ENCODE data around the gene EPO.
"Not testable (repeated sequence)": the region's sequence is repeated elsewhere in the genome, so short reads cannot be mapped to it uniquely, and the experiment has no call there.

EPO gene

GRCh38 chr7:100736671-100737070 lies 16.4 kb downstream of the EPO start:
- no peak for DNase-seq (ENCODE audit: low spot score)

GRCh38 chr7:100739934-100740333 lies 19.7 kb downstream of the EPO start:
- no peak for DNase-seq (ENCODE audit: low spot score)

GRCh38 chr7:100744605-100745004 lies 24.3 kb downstream of the EPO start:
- DNase-seq (ENCODE audit: low spot score), result no peak

DNA sequence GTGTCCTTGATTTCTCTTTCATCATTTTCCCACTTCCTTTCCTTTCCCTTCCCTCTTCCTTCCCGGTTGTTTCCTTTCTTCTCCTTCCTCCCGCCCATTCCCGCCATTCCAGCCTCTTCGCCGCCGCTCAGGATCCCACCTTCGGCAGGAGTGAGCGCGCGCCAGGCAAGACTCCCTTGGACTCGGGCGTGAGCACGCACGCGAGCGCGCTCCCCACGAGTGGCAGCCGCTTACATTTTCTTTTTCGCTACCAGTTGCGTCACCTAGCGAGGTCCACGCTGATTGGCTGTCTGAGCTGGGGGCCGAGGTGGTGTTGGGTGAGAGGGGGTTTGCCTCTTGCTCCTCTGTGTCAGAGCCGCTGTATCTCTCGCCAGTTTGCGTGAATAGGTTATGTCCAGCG lies 24.9 kb downstream of the EPO start:
- DNase-seq (ENCODE audit: low spot score), result peak; percentile 36

DNA sequence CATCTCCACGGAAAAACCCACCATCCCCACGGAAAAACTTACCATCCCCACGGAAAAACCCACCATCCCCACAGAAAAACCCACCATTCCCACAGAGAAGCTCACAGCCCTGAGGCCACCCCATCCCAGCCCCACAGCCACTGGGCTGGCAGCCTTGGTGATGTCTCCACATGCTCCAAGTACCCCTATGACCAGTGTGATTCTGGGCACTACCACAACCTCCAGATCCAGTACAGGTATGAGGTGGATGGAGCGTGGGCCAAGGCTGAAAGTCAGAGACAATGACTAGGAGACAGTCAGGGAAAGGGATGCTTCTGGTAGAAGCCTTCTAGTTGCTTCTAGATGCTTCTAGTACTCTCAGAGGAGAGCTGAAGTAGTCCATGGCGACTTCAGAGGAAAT lies 32.7 kb downstream of the EPO start:
- DNase-seq (ENCODE audit: low spot score), result no peak

DNA sequence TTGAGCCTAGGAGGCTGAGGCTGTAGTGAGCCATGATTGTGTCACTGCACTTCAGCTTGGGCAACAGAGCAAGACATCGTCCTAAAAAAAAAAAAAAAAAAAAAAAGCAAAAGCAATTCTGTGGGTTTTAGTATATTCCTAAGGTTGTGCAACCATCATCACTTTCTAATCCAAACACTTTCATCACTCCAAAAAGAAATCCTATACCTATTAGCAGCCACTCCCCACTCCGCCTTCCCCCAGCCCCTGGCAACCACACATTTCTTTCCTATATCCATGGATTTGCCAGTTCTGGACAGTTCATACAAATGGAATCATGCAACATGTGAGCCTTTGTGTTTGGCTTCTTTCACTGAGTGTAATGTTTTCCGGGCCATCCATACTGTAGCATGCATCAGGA lies 33.5 kb downstream of the EPO start:
- DNase-seq (ENCODE audit: low spot score), result no peak

GRCh38 chr7:100759357-100760171 lies 39.3 kb downstream of the EPO start:
- no peak for DNase-seq (ENCODE audit: low spot score)

- DNase-seq (ENCODE audit: low spot score), result not testable (repeated sequence)
Observed at GRCh38 chr7:100762841-100763240, 42.6 kb downstream of the EPO start.

GRCh38 chr7:100763556-100764140 lies 43.4 kb downstream of the EPO start:
- no peak for DNase-seq (ENCODE audit: low spot score)

DNA sequence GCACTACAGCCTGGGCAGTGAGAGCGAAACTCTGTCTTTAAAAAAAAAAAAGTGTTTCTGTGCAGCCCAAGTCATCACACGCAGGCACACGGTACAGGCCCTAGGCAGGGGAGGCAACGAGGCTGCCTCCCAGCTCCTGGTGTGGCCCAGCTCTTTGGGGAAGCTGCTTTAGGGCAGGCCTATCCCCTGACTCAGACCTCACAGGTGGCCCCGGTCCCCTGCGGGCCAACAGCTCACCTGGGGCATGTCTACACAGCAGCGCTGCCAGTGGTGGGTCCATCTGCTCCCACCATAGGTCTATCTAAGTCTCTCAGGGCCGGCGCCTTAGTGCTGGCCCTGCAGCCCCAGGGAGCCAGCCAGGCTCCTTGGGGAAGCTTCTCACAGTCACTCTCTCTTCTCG lies 44.6 kb downstream of the EPO start:
- no peak for DNase-seq (ENCODE audit: low spot score)

GRCh38 chr7:100765250-100765649 lies 45.0 kb downstream of the EPO start:
- no peak for DNase-seq (ENCODE audit: low spot score)

- DNase-seq (ENCODE audit: low spot score), result no peak
Observed at GRCh38 chr7:100768784-100769183, 48.5 kb downstream of the EPO start.
